HG02642 (cell line): ENCODE data around the gene PAK3.

Experiments
- ATAC-seq: cut with Tn5 transposase; IDR thresholded peaks from one replicate; pipeline ENCODE4 v1.9.1; 2021; ENCODE audit warnings: mild to moderate bottlenecking; ENCODE audit not compliant: unreplicated experiment, poor library complexity

The PAK3 gene

DNA sequence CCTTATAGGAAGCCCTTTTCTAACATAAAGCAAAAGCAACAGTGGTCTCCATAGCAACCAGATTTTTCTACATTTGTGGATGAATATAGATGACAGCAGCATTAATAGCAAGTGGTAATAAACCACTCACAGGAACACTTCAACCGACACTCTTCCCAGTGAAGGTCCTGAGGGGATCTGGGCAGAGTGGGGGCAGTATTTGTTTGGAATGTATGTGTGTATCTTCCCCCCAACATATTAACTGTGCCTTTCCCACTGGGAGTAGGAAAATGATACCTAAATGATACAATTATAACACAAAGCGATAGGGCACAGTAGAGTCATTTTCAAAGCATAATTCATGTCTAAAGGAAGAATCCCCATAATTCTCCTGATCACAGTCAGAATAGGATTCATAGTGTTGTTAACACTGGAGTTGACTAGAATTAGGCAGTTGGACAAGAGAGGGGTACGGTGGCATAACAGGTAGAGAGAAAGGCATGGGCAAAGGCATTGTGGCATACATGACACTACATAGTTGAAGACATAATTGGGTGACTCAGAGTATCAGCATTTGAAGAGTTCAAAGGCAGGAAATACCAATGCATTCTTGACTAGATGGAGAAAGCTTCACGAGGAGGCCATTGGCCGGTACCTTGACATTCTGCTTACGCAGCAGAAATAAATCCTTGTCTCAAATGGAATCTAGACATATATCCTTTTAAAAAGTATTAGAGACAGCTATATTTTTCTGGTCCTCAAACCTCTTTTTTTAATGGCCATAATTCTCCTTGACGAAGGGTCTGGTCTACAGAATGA lies 159.1 kb downstream of the PAK3 start:
- ATAC-seq, result no peak

GRCh38 chrX:111257733-111258132 lies 161.7 kb downstream of the PAK3 start:
- no peak for ATAC-seq

- ATAC-seq, result no peak
Observed at GRCh38 chrX:111259559-111259958, 163.6 kb downstream of the PAK3 start.

DNA sequence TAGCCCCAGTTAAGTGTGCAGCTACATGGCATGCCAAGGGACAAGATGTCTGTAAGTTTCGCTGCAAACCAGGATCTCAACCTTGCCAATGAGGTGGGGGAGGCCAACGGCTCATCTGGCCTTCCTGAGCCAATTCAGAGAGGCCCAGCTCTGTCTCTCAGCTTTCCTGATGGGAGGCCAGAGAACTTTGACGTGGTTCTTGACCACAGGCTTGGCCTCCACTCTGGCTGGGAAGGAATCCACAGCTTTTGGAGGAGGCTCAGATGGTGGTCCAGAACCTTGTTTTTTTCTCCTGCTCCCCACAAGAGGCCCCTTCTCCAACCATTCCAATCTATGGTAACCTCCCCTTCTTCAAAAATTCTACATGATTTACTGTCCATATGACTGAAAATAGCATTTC lies 164.5 kb downstream of the PAK3 start:
- no peak for ATAC-seq

DNA sequence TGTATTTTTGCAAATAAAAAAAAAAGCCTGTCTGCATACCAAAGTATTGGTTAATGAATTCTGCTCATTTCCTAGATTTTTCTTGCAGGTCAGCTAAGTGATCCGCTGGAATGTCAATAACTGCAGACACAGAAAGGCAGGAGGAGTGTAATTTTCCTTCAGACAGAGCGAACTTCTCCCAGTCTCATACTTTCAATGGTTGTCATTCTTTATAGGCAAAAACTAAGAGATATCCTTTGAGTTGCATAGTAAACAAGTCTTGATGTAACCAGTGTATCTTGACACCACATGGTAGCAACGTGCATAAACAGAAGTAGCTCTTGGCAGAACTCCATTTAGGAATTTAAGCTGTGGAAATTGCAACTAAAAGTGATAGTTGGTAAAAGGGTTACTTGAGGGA lies 166.1 kb downstream of the PAK3 start:
- ATAC-seq, result no peak

DNA sequence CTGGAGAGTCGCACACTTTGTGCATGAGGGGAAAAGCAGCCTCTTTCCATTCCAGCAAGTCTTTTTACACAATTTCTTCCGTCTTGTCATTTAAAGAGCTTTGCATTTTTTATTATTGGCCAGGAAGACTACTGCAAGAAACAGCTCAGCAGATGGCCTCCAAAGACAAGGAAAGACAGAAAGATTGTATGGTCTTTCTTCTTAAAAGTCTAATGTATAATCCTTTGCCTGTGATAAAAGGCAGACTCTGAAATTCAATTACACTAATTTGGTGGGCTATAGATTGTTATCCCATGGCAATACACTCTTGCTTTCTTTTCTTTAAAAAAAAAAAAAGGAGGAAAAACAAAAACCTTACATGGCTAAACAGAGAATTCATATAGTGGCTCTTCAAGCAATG lies 168.4 kb downstream of the PAK3 start:
- no peak for ATAC-seq

DNA sequence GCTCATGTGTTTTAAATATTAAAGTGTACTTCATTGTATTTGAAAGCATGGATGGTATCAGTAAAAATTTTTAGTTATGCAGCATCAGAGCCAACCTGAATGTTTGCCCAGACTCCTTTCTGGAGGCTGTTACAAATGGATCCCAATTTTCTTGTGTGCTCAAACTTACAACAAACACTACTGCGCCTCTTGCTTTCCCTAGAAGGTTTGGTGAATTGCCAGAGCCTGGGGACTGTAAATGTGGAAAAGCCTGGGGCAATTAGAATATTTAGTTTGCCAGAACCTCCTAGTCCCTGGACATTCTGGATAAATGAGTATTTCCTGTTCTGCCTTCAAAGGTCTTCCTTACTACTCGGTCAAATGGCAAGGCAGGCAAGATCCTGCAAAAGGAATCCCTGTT lies 169.5 kb downstream of the PAK3 start:
- ATAC-seq, result no peak

DNA sequence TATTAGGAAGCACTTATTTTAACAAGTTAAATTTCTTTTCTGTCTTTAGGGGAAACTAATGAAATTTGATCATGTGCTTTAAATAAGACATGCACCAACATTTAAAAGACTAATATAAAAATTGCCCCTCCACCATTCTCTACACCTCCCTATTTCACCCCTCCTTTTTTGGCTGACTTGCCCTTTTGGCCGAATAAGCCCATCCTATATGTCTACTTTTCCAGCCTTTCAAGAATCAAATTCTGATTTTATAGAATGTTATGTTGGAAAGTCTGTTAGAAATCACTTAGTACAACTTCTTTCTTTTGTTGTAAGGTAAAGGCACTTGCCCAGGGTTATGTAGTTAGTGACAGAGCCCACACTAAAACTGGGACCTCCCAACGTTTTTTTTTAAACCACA lies 172.5 kb downstream of the PAK3 start:
- no peak for ATAC-seq

- no peak for ATAC-seq
Observed at GRCh38 chrX:111270339-111270738, 174.3 kb downstream of the PAK3 start, which contains the start of gene CAPN6. Gene CAPN6 (minus strand): TSS chrX:111270483. CDS start chrX:111263936, 6,547 bp downstream.
